ENCODE measurements around the gene EFHC1. TPM values are rescaled to one million over a fixed set of nuclear protein-coding genes. Genes with fewer than 3 reads are reported as not detected.

The EFHC1 gene
- total and polyA plus RNA-seq, 10 donors: 9.3 to 40.3 (median 16.8) TPM

DNA sequence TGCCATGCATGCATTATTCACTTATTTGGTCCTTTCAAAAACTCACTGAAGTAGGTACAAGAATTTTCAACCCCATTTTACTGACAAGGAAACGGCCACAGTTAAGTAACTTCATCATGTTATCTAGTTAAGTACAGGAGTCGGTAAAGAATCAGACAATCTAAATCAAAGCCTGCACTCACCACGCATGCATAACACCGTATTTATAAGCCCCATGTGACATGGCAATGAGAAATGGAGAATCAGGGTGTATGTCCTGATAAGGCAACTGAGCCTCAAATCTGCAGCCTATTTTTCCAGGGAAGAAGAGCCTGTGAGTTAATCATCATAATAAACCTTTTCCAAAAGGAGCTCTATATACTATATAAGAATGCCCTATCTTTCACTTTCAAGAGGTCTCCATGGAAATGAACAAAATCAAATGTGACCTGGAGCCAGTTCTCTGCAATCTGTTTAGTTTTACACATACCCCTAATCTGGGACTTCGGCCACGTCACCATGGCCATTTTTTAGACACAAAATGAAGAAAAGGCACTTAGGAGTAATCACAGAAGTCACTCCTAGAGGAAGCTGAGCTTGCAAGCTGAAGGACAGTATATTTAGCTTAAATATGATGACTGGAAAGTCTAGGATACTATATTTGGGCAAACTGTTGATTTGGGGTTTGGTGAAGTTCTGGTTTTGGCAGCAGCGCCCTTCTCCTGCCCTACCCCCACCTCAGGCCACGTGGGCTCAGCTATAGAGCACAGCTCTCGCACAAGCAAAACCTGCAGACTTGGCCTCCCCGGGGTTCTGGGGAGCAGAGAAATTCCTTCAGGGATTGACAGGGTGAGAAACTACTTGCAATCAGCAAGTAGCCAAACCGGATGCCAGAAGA is 137.5 kb downstream of the EFHC1 start:
- intact Hi-C loops (cut with DNase I; ENCODE audit: low total_unique reads): no loop called here
- TF ChIP-seq, protein P1, sequence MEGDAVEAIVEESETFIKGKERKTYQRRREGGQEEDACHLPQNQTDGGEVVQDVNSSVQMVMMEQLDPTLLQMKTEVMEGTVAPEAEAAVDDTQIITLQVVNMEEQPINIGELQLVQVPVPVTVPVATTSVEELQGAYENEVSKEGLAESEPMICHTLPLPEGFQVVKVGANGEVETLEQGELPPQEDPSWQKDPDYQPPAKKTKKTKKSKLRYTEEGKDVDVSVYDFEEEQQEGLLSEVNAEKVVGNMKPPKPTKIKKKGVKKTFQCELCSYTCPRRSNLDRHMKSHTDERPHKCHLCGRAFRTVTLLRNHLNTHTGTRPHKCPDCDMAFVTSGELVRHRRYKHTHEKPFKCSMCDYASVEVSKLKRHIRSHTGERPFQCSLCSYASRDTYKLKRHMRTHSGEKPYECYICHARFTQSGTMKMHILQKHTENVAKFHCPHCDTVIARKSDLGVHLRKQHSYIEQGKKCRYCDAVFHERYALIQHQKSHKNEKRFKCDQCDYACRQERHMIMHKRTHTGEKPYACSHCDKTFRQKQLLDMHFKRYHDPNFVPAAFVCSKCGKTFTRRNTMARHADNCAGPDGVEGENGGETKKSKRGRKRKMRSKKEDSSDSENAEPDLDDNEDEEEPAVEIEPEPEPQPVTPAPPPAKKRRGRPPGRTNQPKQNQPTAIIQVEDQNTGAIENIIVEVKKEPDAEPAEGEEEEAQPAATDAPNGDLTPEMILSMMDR (IDR thresholded peaks at IDR 0.05 in 8 of 11, conservative IDR thresholded peaks at IDR 0.05 in 3 of 11): no peak
- TF ChIP-seq POLR2AphosphoS5 (IDR thresholded peaks at IDR 0.05) (no peak), POLR2A (IDR thresholded peaks at IDR 0.05) (no peak)
- DNase-seq: no peak
- peaks cover 2 to 40% (median 11%) of the 10 kb centered on the region in 6 donors for H3K4me1 ChIP-seq
- H3K36me3 ChIP-seq: peaks cover 0 to 4% (median 0%) of the 10 kb centered on the region in 6 donors
- H3K27ac ChIP-seq: peak overlapping the region in 4 of 8 donors; percentile 0 to 49 (median 26)
- H3K4me3 ChIP-seq: no peak overlapping the region
- H3K9me3 ChIP-seq: no peaks in the 10 kb centered on the region
- WGBS, 5 donors: 69 to 83% (median 77%) methylated on average over 11 of the region's 11 CpGs
- no peaks in the 10 kb centered on the region for H3K27me3 ChIP-seq (replicated peaks in 1 of 7)

DNA sequence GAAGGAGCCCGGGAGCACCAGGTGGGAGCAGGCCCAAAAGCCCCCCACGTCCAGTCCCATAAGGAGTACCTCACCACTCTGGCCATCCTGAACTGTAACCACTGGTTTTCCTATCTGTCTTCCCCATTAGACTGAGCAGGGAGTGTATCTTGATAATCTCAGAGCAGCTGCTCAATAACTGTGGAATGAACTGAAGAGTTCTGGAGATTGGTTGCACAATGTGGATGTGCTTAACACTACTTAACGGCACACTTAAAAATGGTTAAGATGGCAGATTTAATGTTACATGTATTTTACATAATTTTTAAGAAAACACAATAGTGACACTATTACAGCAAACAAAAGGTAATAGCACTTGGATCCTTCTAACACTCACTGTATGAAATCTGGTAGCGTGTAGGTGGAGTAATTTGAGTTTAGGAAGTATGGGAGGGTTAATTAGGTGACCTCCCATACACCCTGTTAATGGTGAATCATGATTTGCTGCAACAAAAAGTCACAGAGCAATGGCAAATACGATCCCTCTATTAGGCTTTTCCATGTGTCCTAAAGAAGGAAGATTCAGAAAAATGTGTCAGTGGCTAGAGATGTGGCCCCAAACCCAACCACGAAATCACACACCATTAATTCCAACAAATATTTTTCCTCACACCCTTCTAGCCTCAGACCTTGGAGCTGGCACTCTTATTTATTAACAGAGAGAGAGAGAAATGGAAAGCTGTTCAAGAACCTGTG is 138.3 kb downstream of the EFHC1 start:
- no peaks in the 10 kb centered on the region for H3K27me3 ChIP-seq (replicated peaks in 1 of 7)
- no peak overlapping the region for H3K4me3 ChIP-seq
- H3K4me1 ChIP-seq: peaks cover 0 to 40% (median 9%) of the 10 kb centered on the region in 6 donors
- intact Hi-C loops (cut with DNase I; ENCODE audit: low total_unique reads): no loop called here
- H3K9me3 ChIP-seq: no peaks in the 10 kb centered on the region
- TF ChIP-seq POLR2AphosphoS5 (IDR thresholded peaks at IDR 0.05) (no peak), POLR2A (IDR thresholded peaks at IDR 0.05) (no peak)
- TF ChIP-seq, protein P1 (IDR thresholded peaks at IDR 0.05 in 8 of 11, conservative IDR thresholded peaks at IDR 0.05 in 3 of 11): no peak
- peak overlapping the region in 4 of 8 donors; percentile 0 to 49 (median 26) for H3K27ac ChIP-seq
- H3K36me3 ChIP-seq: peaks cover 0 to 4% (median 0%) of the 10 kb centered on the region in 6 donors
- no peak for DNase-seq
- WGBS, 5 donors: 73 to 87% (median 82%) methylated on average over 6 of the region's 6 CpGs

DNA sequence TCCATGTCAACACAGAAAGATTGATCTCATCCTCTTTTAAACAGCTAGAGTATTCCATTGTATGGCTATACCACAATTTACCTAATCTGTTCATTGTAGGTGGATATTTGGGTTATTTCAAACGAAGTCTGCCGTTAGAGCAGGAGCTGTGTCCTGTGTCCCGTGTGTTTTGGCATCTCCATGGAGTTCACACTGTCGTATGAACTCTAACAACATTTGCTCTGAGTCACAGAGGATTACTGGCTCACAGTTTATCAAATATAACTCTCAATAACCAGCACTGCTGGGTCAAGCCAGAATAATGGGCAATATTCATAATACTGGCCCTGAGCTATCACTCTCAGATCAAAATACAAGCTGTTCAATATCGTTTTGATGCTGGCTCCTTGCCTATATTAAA is 140.3 kb downstream of the EFHC1 start:
- Histone ChIP-seq H3K4me1 (peaks cover 0 to 55% (median 10%) of the 10 kb centered on the region in 6 donors), H3K27me3 (replicated peaks in 1 of 7) (no peaks in the 10 kb centered on the region), H3K36me3 (peaks cover 0 to 11% (median 0%) of the 10 kb centered on the region in 6 donors), H3K9me3 (no peaks in the 10 kb centered on the region), H3K4me3 (no peak overlapping the region), H3K27ac (no peak overlapping the region)
- intact Hi-C loops (cut with DNase I; ENCODE audit: low total_unique reads): no loop called here
- no peak for DNase-seq
- TF ChIP-seq, protein P1 (IDR thresholded peaks at IDR 0.05 in 8 of 11, conservative IDR thresholded peaks at IDR 0.05 in 3 of 11): no peak
- no peak for TF ChIP-seq POLR2A (IDR thresholded peaks at IDR 0.05)
- no peak for TF ChIP-seq POLR2AphosphoS5 (IDR thresholded peaks at IDR 0.05)
- 52 to 92% (median 89%) methylated on average over 5 of the region's 5 CpGs for WGBS, 5 donors

DNA sequence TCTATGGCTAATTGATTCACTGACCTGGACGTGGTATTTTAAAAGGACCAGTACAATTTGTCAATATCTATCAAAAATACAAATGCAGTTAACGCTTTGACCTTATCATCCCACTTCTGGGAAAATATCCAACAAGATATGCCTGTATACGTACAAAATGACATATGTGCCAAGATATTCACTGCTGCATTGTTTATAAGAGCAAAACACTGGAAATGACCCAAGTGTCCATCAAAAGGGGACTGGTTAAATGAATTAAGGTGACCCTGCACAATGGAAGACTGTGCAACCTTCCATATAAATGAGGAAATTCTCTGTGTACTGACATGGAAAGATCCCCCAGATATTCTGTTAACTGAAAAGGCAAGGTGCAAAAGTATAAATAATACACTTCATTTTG is 142.8 kb downstream of the EFHC1 start:
- intact Hi-C loops (cut with DNase I; ENCODE audit: low total_unique reads): no loop called here
- no peak for DNase-seq
- no peak overlapping the region for H3K27ac ChIP-seq
- H3K9me3 ChIP-seq: no peaks in the 10 kb centered on the region
- H3K4me1 ChIP-seq: peaks cover 3 to 65% (median 25%) of the 10 kb centered on the region in 6 donors
- H3K27me3 ChIP-seq (replicated peaks in 1 of 7): no peaks in the 10 kb centered on the region
- WGBS, 5 donors: 62 to 77% (median 67%) methylated on average over 3 of the region's 3 CpGs
- TF ChIP-seq POLR2A (IDR thresholded peaks at IDR 0.05) (no peak), POLR2AphosphoS5 (IDR thresholded peaks at IDR 0.05) (no peak)
- TF ChIP-seq, protein P1 (IDR thresholded peaks at IDR 0.05 in 8 of 11, conservative IDR thresholded peaks at IDR 0.05 in 3 of 11): no peak
- no peak overlapping the region for H3K4me3 ChIP-seq
- H3K36me3 ChIP-seq: peaks cover 0 to 11% (median 0%) of the 10 kb centered on the region in 6 donors
